Fibroblast of skin of scalp (primary cell): ENCODE measurements around the gene MIEF1.
"Not testable (repeated sequence)": the region's sequence is repeated elsewhere in the genome, so short reads cannot be mapped to it uniquely, and the experiment has no call there.

Experiments
- DNase-seq: peaks from one replicate; pipeline ENCODE4 v3.0.0-alpha.2; 2013

The MIEF1 gene

GRCh38 chr22:39515266-39516050, 13.4 kb downstream of the MIEF1 start:
- no peak for DNase-seq

GRCh38 chr22:39517470-39517869, 15.4 kb downstream of the MIEF1 start:
- DNase-seq: no peak

GRCh38 chr22:39518144-39518786, 16.2 kb downstream of the MIEF1 start:
- DNase-seq: peak; percentile 52

GRCh38 chr22:39518996-39519680, 17.0 kb downstream of the MIEF1 start:
- DNase-seq: no peak

- peak; percentile 100 for DNase-seq
Observed at GRCh38 chr22:39519681-39520225, 17.7 kb downstream of the MIEF1 start.

GRCh38 chr22:39520226-39521105, 18.4 kb downstream of the MIEF1 start, which contains the start of gene ATF4:
ATF4 (plus strand) TSS chr22:39520562; CDS start chr22:39521446, 884 bp downstream.
- DNase-seq: peak; percentile 87

GRCh38 chr22:39521106-39521885, 19.2 kb downstream of the MIEF1 start:
- DNase-seq: not testable (repeated sequence)

GRCh38 chr22:39522091-39522490, 20.0 kb downstream of the MIEF1 start:
- not testable (repeated sequence) for DNase-seq

- peak; percentile 62 for DNase-seq
Observed at GRCh38 chr22:39522567-39523300, 20.6 kb downstream of the MIEF1 start.

- no peak for DNase-seq
Observed at GRCh38 chr22:39524089-39524752, 22.1 kb downstream of the MIEF1 start.

- no peak for DNase-seq
Observed at GRCh38 chr22:39524753-39525657, 22.9 kb downstream of the MIEF1 start.

GRCh38 chr22:39525658-39525975, 23.5 kb downstream of the MIEF1 start:
- no peak for DNase-seq

GRCh38 chr22:39526736-39527171, 24.7 kb downstream of the MIEF1 start:
- DNase-seq: no peak

- DNase-seq: no peak
Observed at GRCh38 chr22:39527481-39527961, 25.4 kb downstream of the MIEF1 start.

- DNase-seq: no peak
Observed at GRCh38 chr22:39528080-39528661, 26.1 kb downstream of the MIEF1 start.

GRCh38 chr22:39528681-39529486, 26.8 kb downstream of the MIEF1 start:
- DNase-seq: peak; percentile 90

GRCh38 chr22:39529487-39529851, 27.4 kb downstream of the MIEF1 start:
- DNase-seq: no peak

GRCh38 chr22:39530116-39530515, 28.0 kb downstream of the MIEF1 start:
- no peak for DNase-seq
